ENCODE measurements around the gene RNF115. TPM values are rescaled to one million over a fixed set of nuclear protein-coding genes. Genes with fewer than 3 reads are reported as not detected.

The RNF115 gene
- total RNA-seq (2016; rRNA removed; fragmentation: Illumina TruSeq; extraction: Trizol) = 7.8 and 10.1 TPM in 2 replicates
- total RNA-seq (2016; cell fraction: cytosol; rRNA removed; fragmentation: Illumina TruSeq; extraction: Trizol; ENCODE audit: low read depth) = 2.2 and 2.4 TPM in 2 replicates
- total RNA-seq (2016; cell fraction: insoluble cytoplasmic fraction; rRNA removed; fragmentation: Illumina TruSeq; extraction: Trizol) = 8.6 and 9.5 TPM in 2 replicates
- 6.1 and 6.2 TPM in 2 replicates for total RNA-seq (2016; cell fraction: membrane; rRNA removed; fragmentation: Illumina TruSeq; extraction: Trizol)
- total RNA-seq (2016; cell fraction: nucleus; rRNA removed; fragmentation: Illumina TruSeq; extraction: Trizol) = 10.9 and 11.6 TPM in 2 replicates
- polyA plus RNA-seq (2011; rRNA removed) = 4.6 and 6.0 TPM in 2 replicates
- polyA plus RNA-seq (2011; cell fraction: cytosol; rRNA removed) = 2.3 and 3.0 TPM in 2 replicates
- polyA plus RNA-seq (2011; cell fraction: nucleus; rRNA removed) = 3.0 and 4.1 TPM in 2 replicates
- polyA plus RNA-seq (2012) = 4.1 and 5.7 TPM in 2 replicates
- polyA plus RNA-seq (2016; cell fraction: cytosol; fragmentation: Illumina TruSeq; extraction: Trizol; ENCODE audit: low read depth) = 2.9 and 3.4 TPM in 2 replicates
- 11.8 and 12.2 TPM in 2 replicates for polyA plus RNA-seq (2016; cell fraction: insoluble cytoplasmic fraction; fragmentation: Illumina TruSeq; extraction: Trizol; ENCODE audit: low read depth)
- polyA plus RNA-seq (2016; cell fraction: membrane; fragmentation: Illumina TruSeq; extraction: Trizol; ENCODE audit: low read depth) = 7.2 and 8.6 TPM in 2 replicates
- 15.3 and 16.4 TPM in 2 replicates for polyA plus RNA-seq (2016; cell fraction: nucleus; fragmentation: Illumina TruSeq; extraction: Trizol; ENCODE audit: insufficient read depth, low read depth)
- polyA minus RNA-seq (2011; rRNA and poly(A)+ RNA removed; ENCODE audit: low replicate concordance) = 3.6 and 12.3 TPM in 2 replicates
- 2.1 and 2.6 TPM in 2 replicates for polyA minus RNA-seq (2011; cell fraction: cytosol; rRNA and poly(A)+ RNA removed)
- polyA minus RNA-seq (2011; cell fraction: nucleus; rRNA and poly(A)+ RNA removed) = 11.2 and 12.9 TPM in 2 replicates
- percentile 72 among the genes with signal in this experiment for Bru-seq, nascent RNA
- BruChase-seq, experiment 1, labeled RNA remaining after a 6-hour chase = percentile 70 among the genes with signal in this experiment
- percentile 69 among the genes with signal in this experiment for BruChase-seq, experiment 2, labeled RNA remaining after a 2-hour chase
- long read RNA-seq, experiment 1, full-length matches to known transcripts = 25 of 33 reads
- long read RNA-seq, experiment 1, partial matches to known transcripts = 1 of 33 reads
- long read RNA-seq, experiment 1, other reads (novel, unspliced or antisense) = 7 of 33 reads
- long read RNA-seq, experiment 2, full-length matches to known transcripts = 14 of 47 reads
- long read RNA-seq, experiment 2, partial matches to known transcripts = 0 of 47 reads
- long read RNA-seq, experiment 2, other reads (novel, unspliced or antisense) = 33 of 47 reads

DNA sequence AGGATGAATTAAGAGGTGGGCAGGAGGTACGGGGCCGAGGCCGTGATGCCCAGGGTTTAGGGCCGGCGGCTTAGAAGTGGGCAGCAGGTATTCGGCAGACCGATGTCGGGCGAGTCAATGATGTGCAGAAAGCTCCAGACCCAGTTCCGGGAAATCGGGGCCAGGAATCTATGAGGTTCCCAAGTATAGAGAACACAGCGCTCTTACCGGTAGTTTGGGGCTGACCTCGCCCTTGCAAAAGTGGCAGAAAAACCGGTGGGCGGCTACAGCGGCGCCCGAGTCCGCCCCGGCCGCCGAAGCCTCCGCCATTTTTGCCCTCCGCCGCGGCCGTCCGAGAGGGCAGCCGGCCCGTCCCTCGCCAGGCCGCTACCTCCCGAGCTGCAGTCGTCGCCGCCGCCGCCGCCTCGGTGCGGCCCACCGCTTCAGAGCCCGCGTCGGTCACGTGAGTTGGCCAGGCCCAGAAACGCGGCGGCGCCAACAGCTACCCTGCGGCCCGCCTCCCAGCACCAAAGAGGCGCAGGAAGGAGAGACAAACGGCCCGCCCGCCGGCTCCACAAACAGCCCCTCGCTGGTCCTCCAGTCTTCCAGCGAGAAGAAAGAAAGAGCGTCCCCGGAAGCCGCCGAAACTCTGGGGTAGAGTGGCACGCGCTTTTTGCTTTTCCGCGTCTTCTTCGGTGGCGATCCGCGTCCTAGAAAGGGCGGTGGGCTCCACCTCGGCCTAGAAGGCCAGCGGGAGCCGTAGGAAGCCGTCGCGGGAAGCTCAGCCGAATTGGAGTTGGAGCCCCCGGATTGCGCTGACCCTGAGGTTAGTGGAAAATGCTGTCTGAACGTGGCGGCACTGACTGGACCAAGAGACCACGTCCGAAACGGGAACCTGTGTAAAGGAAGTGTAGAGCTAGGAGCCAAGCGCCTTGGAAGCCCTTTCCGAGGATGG is at the start of gene RNF115, which contains the start of gene POLR3C:
RNF115 (minus strand) TSS at position 531 of the 934 bp plus-strand sequence; CDS start at position 309, 222 bp downstream.
POLR3C (plus strand) TSS at position 636 of the 934 bp plus-strand sequence. CDS start 1,577 bp downstream, outside the sequence.
- 10% methylated on average over 15 of the region's 89 CpGs for WGBS (ENCODE audit: low lambda C conversion rate)
- peak; percentile 84 for DNase-seq (ENCODE audit: low spot score)
- peak; percentile 96 for ATAC-seq
- TSS peak; percentile 68 for BruUV-seq (replicated peaks)
- H3K9me3 ChIP-seq (ENCODE audit: low read length) = no peaks in the 10 kb centered on the region
- H3K27ac ChIP-seq (ENCODE audit: extremely low read length, insufficient read depth, low read length) = peak within 1 kb of the TSS; percentile 93
- peak within 1 kb of the TSS; percentile 58 for H3K4me2 ChIP-seq (ENCODE audit: low read depth, low read length)
- H3K9ac ChIP-seq (ENCODE audit: insufficient read depth, low read depth, low read length) = peak within 1 kb of the TSS; percentile 93
- H3K4me3 ChIP-seq (replicated peaks in 1 of 3; ENCODE audit: insufficient read depth in 1 of 3, low read depth in 2 of 3, low read length in 3 of 3) = peak within 1 kb of the TSS; percentile 58 to 88 (median 73)
- no peaks in the 10 kb centered on the region; a peak in 1 of 5 replicates for H3K27me3 ChIP-seq (ENCODE audit: control insufficient read depth in 1 of 2, insufficient read depth in 2 of 2, low read length in 2 of 2)
- peaks cover 8 to 24% of the 10 kb centered on the region in 2 experiments for H3K36me3 ChIP-seq (replicated peaks in 1 of 2; ENCODE audit: control insufficient read depth in 1 of 2, insufficient read depth in 2 of 2, low read length in 2 of 2)
- no peak for FAIRE-seq
- H3K4me1 ChIP-seq (ENCODE audit: insufficient read depth, low read length) = peaks cover 14% of the 10 kb centered on the region
- H3K79me2 ChIP-seq (ENCODE audit: insufficient read depth, low read length) = peaks cover 19% of the 10 kb centered on the region
- POLR2A ChIA-PET = interaction anchor here (0.6 to 2.1 kb wide), 17 partner anchors 11 to 117 kb away, joined by 3 to 30 read pairs (median 4); partner anchors contain the start of genes NUDT17, PDZK1, PEX11B and PIAS3
- in situ Hi-C loops (cut with HindIII; ENCODE audit: extremely low pct_ligation_motif_present, low pct_unique_long_range_greater_than_20kb) = loop anchor here (10.0 kb wide), 1 partner anchor 59 kb away; no protein-coding TSS in a partner anchor
- intact Hi-C loops (cut with micrococcal nuclease; ENCODE audit: unreplicated experiment) = loop anchor here (10.0 kb wide), 1 partner anchor 89 kb away; no protein-coding TSS in a partner anchor
- no peaks in the 10 kb centered on the region for H4K20me1 ChIP-seq (ENCODE audit: insufficient read depth, low read length)
- peak within 1 kb of the TSS; percentile 12 for H2AFZ ChIP-seq (ENCODE audit: low read length)
- CTCF ChIA-PET (ENCODE audit: low intra/inter-chr PET ratio, low total read pairs) = no interaction called here
- no peak for TF ChIP-seq CREB1 (IDR thresholded peaks at IDR 0.05)
- 0 out of 2 replicates have a peak, but pooled peaks have one; percentile 33 for TF ChIP-seq CREB1 (CRISPR knock-in tag; IDR thresholded peaks at IDR 0.05)
- TF ChIP-seq, protein P1, sequence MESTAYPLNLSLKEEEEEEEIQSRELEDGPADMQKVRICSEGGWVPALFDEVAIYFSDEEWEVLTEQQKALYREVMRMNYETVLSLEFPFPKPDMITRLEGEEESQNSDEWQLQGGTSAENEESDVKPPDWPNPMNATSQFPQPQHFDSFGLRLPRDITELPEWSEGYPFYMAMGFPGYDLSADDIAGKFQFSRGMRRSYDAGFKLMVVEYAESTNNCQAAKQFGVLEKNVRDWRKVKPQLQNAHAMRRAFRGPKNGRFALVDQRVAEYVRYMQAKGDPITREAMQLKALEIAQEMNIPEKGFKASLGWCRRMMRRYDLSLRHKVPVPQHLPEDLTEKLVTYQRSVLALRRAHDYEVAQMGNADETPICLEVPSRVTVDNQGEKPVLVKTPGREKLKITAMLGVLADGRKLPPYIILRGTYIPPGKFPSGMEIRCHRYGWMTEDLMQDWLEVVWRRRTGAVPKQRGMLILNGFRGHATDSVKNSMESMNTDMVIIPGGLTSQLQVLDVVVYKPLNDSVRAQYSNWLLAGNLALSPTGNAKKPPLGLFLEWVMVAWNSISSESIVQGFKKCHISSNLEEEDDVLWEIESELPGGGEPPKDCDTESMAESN (CRISPR knock-in tag; conservative IDR thresholded peaks at IDR 0.05) = peak; percentile 93
- TF ChIP-seq ZHX1 (CRISPR knock-in tag; IDR thresholded peaks at IDR 0.05; ENCODE audit: low read depth) = peak; percentile 69
- TF ChIP-seq, protein P2, sequence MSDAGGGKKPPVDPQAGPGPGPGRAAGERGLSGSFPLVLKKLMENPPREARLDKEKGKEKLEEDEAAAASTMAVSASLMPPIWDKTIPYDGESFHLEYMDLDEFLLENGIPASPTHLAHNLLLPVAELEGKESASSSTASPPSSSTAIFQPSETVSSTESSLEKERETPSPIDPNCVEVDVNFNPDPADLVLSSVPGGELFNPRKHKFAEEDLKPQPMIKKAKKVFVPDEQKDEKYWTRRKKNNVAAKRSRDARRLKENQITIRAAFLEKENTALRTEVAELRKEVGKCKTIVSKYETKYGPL (CRISPR knock-in tag; IDR thresholded peaks at IDR 0.05) = no peak
- no peak for TF ChIP-seq SSRP1 (CRISPR knock-in tag; IDR thresholded peaks at IDR 0.05)
- TF ChIP-seq, protein P3, sequence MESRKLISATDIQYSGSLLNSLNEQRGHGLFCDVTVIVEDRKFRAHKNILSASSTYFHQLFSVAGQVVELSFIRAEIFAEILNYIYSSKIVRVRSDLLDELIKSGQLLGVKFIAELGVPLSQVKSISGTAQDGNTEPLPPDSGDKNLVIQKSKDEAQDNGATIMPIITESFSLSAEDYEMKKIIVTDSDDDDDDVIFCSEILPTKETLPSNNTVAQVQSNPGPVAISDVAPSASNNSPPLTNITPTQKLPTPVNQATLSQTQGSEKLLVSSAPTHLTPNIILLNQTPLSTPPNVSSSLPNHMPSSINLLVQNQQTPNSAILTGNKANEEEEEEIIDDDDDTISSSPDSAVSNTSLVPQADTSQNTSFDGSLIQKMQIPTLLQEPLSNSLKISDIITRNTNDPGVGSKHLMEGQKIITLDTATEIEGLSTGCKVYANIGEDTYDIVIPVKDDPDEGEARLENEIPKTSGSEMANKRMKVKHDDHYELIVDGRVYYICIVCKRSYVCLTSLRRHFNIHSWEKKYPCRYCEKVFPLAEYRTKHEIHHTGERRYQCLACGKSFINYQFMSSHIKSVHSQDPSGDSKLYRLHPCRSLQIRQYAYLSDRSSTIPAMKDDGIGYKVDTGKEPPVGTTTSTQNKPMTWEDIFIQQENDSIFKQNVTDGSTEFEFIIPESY (CRISPR knock-in tag; IDR thresholded peaks at IDR 0.05) = no peak

All from HepG2 (cell line).